Mesendoderm (in vitro differentiated cells): ENCODE data around the gene AHRR.

ENCODE experiments used
- DNase-seq: peaks from one replicate; pipeline ENCODE4 v3.0.0; 2013
- H2AK5ac ChIP-seq: 2 replicates; pipeline ENCODE4 v1.6.1; 2013; ENCODE audit warnings: low read length, inconsistent platforms
- H2BK120ac ChIP-seq: 2 replicates; pipeline ENCODE4 v1.6.1; 2013; ENCODE audit warnings: low read depth, mild to moderate bottlenecking, low read length, moderate library complexity, mixed read lengths
- H2BK15ac ChIP-seq: replicated peaks from 2 replicates; pipeline ENCODE4 v1.6.1; 2013; ENCODE audit warnings: low read depth, mild to moderate bottlenecking, moderate library complexity
- H2BK5ac ChIP-seq: 2 replicates; pipeline ENCODE4 v1.6.1; 2013; ENCODE audit warnings: low read length, inconsistent platforms
- H3K18ac ChIP-seq: 2 replicates; pipeline ENCODE4 v1.6.1; 2013; ENCODE audit warnings: mild to moderate bottlenecking, low read length, mixed read lengths
- H3K23ac ChIP-seq: one replicate; pipeline ENCODE4 v1.6.1; 2013; ENCODE audit warnings: low read length
- H3K27ac ChIP-seq: 2 replicates; pipeline ENCODE4 v1.5.1; 2013; ENCODE audit warnings: low read depth, mild to moderate bottlenecking, inconsistent platforms, low read length, moderate library complexity
- H3K27me3 ChIP-seq: 2 replicates; pipeline ENCODE4 v1.6.1; 2013; ENCODE audit warnings: low read length, control low read depth, mild to moderate bottlenecking, inconsistent platforms; ENCODE audit not compliant: insufficient read depth, poor library complexity
- H3K36me3 ChIP-seq: 2 replicates; pipeline ENCODE4 v1.6.1; 2013; ENCODE audit warnings: low read length, inconsistent platforms; ENCODE audit not compliant: control insufficient read depth, insufficient read depth
- H3K4ac ChIP-seq: one replicate; pipeline ENCODE4 v1.6.1; 2013; ENCODE audit warnings: low read depth, mild to moderate bottlenecking, low read length, moderate library complexity
- H3K4me1 ChIP-seq: 2 replicates; pipeline ENCODE4 v1.6.1; 2013; ENCODE audit warnings: low read depth, low read length, inconsistent platforms; ENCODE audit not compliant: control insufficient read depth
- H3K4me2 ChIP-seq: 2 replicates; pipeline ENCODE4 v1.6.1; 2013; ENCODE audit warnings: low read length
- H3K4me3 ChIP-seq: 2 replicates; pipeline ENCODE4 v1.5.1; 2013; ENCODE audit warnings: mild to moderate bottlenecking, low read length
- H3K56ac ChIP-seq: one replicate; pipeline ENCODE4 v1.6.1; 2013; ENCODE audit warnings: low read length
- H3K79me1 ChIP-seq: 2 replicates; pipeline ENCODE4 v1.6.1; 2013; ENCODE audit warnings: low read length, inconsistent platforms
- H3K79me2 ChIP-seq: 2 replicates; pipeline ENCODE4 v1.6.1; 2013; ENCODE audit warnings: mild to moderate bottlenecking, low read length; ENCODE audit not compliant: control insufficient read depth, insufficient read depth
- H3K9ac ChIP-seq: 2 replicates; pipeline ENCODE4 v1.6.1; 2013; ENCODE audit warnings: low read length, inconsistent platforms
- H4K5ac ChIP-seq: one replicate; pipeline ENCODE4 v1.6.1; 2013; ENCODE audit warnings: low read length
- H4K8ac ChIP-seq: one replicate; pipeline ENCODE4 v1.6.1; 2013; ENCODE audit warnings: low read depth, mild to moderate bottlenecking, control low read depth, low read length, moderate library complexity
- WGBS: extraction: QIAGEN DNeasy Blood & Tissue Kit; methylation state at CpG from one replicate; pipeline ENCODE4 v1.1.7; 2013; ENCODE audit warnings: low lambda C conversion rate, missing lambda C conversion rate; ENCODE audit not compliant: insufficient coverage; ENCODE audit errors: extremely low coverage; 5-methylcytosine and 5-hydroxymethylcytosine counted together

Gene AHRR

DNA sequence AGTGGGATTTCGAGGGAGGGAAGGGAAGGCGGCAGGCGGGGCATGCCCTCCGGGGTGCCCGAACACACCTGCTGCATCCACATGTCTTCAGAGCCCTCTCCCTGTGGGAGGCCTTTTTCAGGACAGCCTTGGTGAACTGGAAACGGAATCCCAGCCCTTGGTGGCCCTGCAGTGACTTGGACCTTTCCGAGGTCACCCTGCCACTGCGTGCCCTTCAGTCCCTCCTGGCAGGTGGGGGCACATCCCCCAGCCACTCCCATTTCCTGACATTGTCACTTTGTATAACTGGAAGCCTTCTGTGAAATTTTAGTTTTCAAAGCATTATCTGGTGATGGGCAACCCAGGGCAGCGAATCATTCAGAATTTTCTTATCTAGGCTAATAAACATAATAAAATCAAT, 11.0 kb upstream of the AHRR start:
- Histone ChIP-seq H3K18ac (no peak overlapping the region), H3K27ac (no peak overlapping the region), H2BK15ac (no peak overlapping the region), H3K4me1 (no peaks in the 10 kb centered on the region), H3K4ac (no peak overlapping the region), H3K56ac (no peak overlapping the region), H3K79me2 (no peaks in the 10 kb centered on the region), H3K4me2 (no peak overlapping the region), H3K36me3 (peaks cover 3% of the 10 kb centered on the region), H4K8ac (no peak overlapping the region), H3K27me3 (no peaks in the 10 kb centered on the region), H2BK5ac (no peak overlapping the region), H3K23ac (no peak overlapping the region), H3K79me1 (peaks cover under 1% of the 10 kb centered on the region), H2AK5ac (no peak overlapping the region), H3K4me3 (no peak overlapping the region), H2BK120ac (no peak overlapping the region), H4K5ac (no peak overlapping the region), H3K9ac (no peak overlapping the region)
- DNase-seq = no peak
- no CpG with 5 or more reads among the region's 9 CpGs for WGBS

DNA sequence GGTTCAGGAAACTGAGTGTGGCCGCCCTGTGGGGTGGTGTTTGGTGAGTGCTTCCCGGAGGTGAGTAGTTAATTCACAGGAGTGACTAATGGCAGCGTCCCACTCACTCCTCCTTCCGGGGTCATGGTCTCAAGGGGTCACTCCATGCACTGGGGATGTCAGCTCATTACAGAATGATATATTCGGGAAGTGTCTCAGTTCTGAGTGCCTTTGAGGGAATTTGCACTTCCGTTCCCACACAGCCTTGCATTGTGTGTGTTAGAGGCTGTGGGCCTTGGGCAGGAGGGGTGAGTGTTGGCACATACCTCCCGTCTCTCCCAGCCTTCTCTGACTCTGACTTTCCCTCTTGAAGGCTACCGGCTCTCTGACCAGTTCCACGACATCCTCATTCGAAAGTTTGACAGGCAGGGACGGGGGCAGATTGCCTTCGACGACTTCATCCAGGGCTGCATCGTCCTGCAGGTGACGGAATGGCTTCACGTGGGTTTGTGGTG, 10.5 kb upstream of the AHRR start:
- Histone ChIP-seq H3K4me2 (no peak overlapping the region), H3K4me3 (no peak overlapping the region), H3K79me2 (no peaks in the 10 kb centered on the region), H3K4me1 (no peaks in the 10 kb centered on the region), H2BK120ac (no peak overlapping the region), H4K8ac (no peak overlapping the region), H2BK5ac (no peak overlapping the region), H3K23ac (no peak overlapping the region), H3K4ac (no peak overlapping the region), H3K27ac (no peak overlapping the region), H3K79me1 (no peaks in the 10 kb centered on the region), H4K5ac (no peak overlapping the region), H2AK5ac (no peak overlapping the region), H3K18ac (no peak overlapping the region), H3K56ac (no peak overlapping the region), H3K27me3 (no peaks in the 10 kb centered on the region), H3K9ac (no peak overlapping the region), H2BK15ac (no peak overlapping the region), H3K36me3 (peaks cover 3% of the 10 kb centered on the region)
- WGBS = no CpG with 5 or more reads among the region's 16 CpGs
- DNase-seq = no peak

DNA sequence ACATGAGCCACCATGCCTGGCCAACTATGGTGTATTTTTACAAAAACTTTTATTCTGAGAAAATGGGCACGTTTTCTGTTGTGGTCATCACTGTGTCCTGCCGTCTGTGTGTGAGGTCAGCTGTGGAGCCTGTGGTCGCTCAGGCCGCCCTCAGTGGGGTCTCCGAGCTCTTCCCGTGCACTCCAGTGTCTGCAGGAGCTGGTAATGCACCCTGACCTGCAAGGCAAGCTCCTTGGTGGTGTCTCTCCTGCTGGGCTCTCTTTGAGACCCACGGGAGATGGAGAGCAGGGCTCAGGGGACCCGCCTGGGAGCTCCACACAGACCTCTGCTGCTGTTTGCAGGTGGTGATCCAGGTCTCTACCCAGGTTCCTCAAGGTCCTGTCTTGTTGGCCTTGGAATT, 9.6 kb upstream of the AHRR start:
- no peak overlapping the region for H3K27ac ChIP-seq
- H3K4ac ChIP-seq = no peak overlapping the region
- H2BK5ac ChIP-seq = no peak overlapping the region
- no peak overlapping the region for H3K56ac ChIP-seq
- H4K5ac ChIP-seq = no peak overlapping the region
- no peak overlapping the region for H3K4me2 ChIP-seq
- H4K8ac ChIP-seq = no peak overlapping the region
- no CpG with 5 or more reads among the region's 8 CpGs for WGBS
- H3K18ac ChIP-seq = no peak overlapping the region
- H3K79me1 ChIP-seq = no peaks in the 10 kb centered on the region
- no peak for DNase-seq
- no peak overlapping the region for H2BK120ac ChIP-seq
- no peaks in the 10 kb centered on the region for H3K27me3 ChIP-seq
- H3K36me3 ChIP-seq = peaks cover 2% of the 10 kb centered on the region
- no peaks in the 10 kb centered on the region for H3K4me1 ChIP-seq
- H3K23ac ChIP-seq = no peak overlapping the region
- no peak overlapping the region for H3K4me3 ChIP-seq
- H3K9ac ChIP-seq = no peak overlapping the region
- H2AK5ac ChIP-seq = no peak overlapping the region
- no peak overlapping the region for H2BK15ac ChIP-seq
- H3K79me2 ChIP-seq = no peaks in the 10 kb centered on the region

DNA sequence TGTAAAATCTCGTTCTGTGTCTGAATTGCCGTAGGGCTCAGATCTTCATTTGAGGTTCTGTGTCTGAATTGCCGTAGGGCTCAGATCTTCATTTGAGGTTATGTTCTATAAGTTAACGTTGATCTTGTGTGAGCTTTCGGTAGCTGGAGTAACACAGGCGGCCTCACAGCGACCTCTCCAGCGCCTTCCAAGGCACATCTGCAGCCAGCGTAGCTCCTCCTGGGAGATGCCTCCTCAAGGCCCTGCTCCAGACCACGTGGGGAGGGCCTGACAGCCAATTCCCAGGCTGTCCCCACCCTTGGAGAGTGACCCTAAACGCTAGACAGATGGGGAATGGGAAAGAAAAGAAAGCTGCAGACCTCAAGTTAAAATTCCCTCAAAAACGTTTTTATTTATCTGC, 8.7 kb upstream of the AHRR start:
- H3K4me2 ChIP-seq = no peak overlapping the region
- no CpG with 5 or more reads among the region's 12 CpGs for WGBS

DNA sequence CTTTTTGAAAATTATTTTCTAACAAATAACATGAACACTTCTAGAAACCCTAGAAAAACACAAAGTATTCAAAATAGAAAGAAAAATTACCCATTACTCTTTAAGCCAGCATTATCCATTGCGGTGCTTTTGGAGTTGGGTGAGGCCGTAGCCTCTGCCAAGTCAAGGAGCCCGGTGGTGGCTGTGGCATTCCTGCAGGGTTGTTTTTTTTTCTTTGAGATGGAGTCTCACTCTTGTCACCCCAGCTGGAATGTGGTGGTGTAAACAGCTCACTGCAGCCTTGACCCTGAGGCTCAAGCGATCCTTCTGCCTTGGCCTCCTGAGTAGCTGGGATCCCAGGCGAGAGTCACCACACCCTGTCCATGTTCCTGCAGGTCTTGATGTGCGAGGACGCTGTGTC, 8.2 kb upstream of the AHRR start:
- H3K4me2 ChIP-seq = no peak overlapping the region
- no peaks in the 10 kb centered on the region for H3K79me2 ChIP-seq
- no peak overlapping the region for H4K5ac ChIP-seq
- no peaks in the 10 kb centered on the region for H3K79me1 ChIP-seq
- H3K36me3 ChIP-seq = peaks cover 2% of the 10 kb centered on the region
- H4K8ac ChIP-seq = no peak overlapping the region
- no peak overlapping the region for H3K18ac ChIP-seq
- H3K23ac ChIP-seq = no peak overlapping the region
- no CpG with 5 or more reads among the region's 7 CpGs for WGBS
- no peak overlapping the region for H2BK120ac ChIP-seq
- DNase-seq = no peak
- no peaks in the 10 kb centered on the region for H3K4me1 ChIP-seq
- no peak overlapping the region for H3K9ac ChIP-seq
- no peak overlapping the region for H3K4ac ChIP-seq
- no peak overlapping the region for H3K4me3 ChIP-seq
- no peak overlapping the region for H2BK15ac ChIP-seq
- no peak overlapping the region for H2AK5ac ChIP-seq
- H3K27me3 ChIP-seq = no peaks in the 10 kb centered on the region
- no peak overlapping the region for H2BK5ac ChIP-seq
- no peak overlapping the region for H3K27ac ChIP-seq
- H3K56ac ChIP-seq = no peak overlapping the region

More for the DNA sequence above, 8.7 kb upstream of the AHRR start:
- H3K79me2 ChIP-seq = no peaks in the 10 kb centered on the region
- H4K5ac ChIP-seq = no peak overlapping the region
- no peak overlapping the region for H2BK15ac ChIP-seq
- H3K4me3 ChIP-seq = no peak overlapping the region
- no peak overlapping the region for H4K8ac ChIP-seq
- H3K27ac ChIP-seq = no peak overlapping the region
- no peak overlapping the region for H3K4ac ChIP-seq
- H3K18ac ChIP-seq = no peak overlapping the region
- no peak overlapping the region for H2BK5ac ChIP-seq
- H3K9ac ChIP-seq = no peak overlapping the region
- H3K79me1 ChIP-seq = no peaks in the 10 kb centered on the region
- H3K23ac ChIP-seq = no peak overlapping the region
- no peak overlapping the region for H3K56ac ChIP-seq
- H3K36me3 ChIP-seq = peaks cover 2% of the 10 kb centered on the region
- no peaks in the 10 kb centered on the region for H3K4me1 ChIP-seq
- H3K27me3 ChIP-seq = no peaks in the 10 kb centered on the region
- DNase-seq = no peak
- H2BK120ac ChIP-seq = no peak overlapping the region
- H2AK5ac ChIP-seq = no peak overlapping the region

DNA sequence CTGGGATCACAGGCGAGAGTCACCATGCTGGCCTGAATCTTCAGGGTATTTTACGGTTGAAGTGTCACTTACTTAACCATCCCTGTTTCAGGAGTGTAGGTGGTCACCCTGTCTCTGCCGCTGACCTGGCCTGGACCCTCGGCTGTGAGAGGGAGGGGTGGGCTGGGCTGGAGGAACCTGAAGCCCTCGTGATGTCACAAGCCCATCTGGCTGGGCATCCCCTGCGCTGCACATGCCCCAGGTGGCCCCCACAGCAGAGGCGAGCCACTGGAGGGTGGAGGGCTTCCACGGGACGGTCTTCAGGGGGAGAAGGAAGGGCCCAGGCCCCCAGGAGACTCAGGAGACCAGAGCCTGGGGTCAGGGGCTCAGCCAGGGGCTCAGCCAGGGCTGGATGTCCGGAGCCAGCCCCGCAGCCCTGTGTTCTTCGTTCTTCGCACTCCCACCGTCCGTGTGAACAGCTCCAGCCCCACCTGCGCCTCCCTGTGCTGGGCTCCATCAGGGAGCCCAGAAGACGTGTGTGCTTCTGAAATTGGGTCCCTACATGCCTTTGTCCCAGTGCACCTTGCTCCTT, 7.6 kb upstream of the AHRR start:
- no peaks in the 10 kb centered on the region for H3K27me3 ChIP-seq
- no peak overlapping the region for H3K9ac ChIP-seq
- H3K36me3 ChIP-seq = peaks cover 2% of the 10 kb centered on the region
- WGBS = no CpG with 5 or more reads among the region's 17 CpGs
- no peak overlapping the region for H2BK15ac ChIP-seq
- H3K18ac ChIP-seq = no peak overlapping the region
- no peak for DNase-seq
- H4K8ac ChIP-seq = no peak overlapping the region
- no peak overlapping the region for H3K4ac ChIP-seq
- H3K4me1 ChIP-seq = no peaks in the 10 kb centered on the region
- no peak overlapping the region for H3K56ac ChIP-seq
- no peak overlapping the region for H2BK5ac ChIP-seq
- no peak overlapping the region for H2AK5ac ChIP-seq
- H3K4me2 ChIP-seq = no peak overlapping the region
- no peak overlapping the region for H3K23ac ChIP-seq
- no peaks in the 10 kb centered on the region for H3K79me1 ChIP-seq
- H3K79me2 ChIP-seq = no peaks in the 10 kb centered on the region
- H4K5ac ChIP-seq = no peak overlapping the region
- no peak overlapping the region for H3K4me3 ChIP-seq
- no peak overlapping the region for H3K27ac ChIP-seq
- no peak overlapping the region for H2BK120ac ChIP-seq
